Lower lobe of right lung (tissue), 2 donors: ENCODE data around the gene ITPR1. TPM values are rescaled to one million over a fixed set of nuclear protein-coding genes. Genes with fewer than 3 reads are reported as not detected.

Experiments
- ATAC-seq, 2 donors: fragments of 200-7000 bp; cut with Tn5 transposase; one replicate each; pipeline ENCODE4 v1.9.1; 2020 to 2022; ENCODE audit warnings: mild to moderate bottlenecking in 2 of 2, moderate library complexity in 2 of 2
- DNase-seq: peaks from one replicate; pipeline ENCODE4 v3.0.0-alpha.2; 2020
- H3K27ac ChIP-seq: fragments of 200-600 bp; one replicate; pipeline ENCODE4 v1.8.0; 2022
- H3K27me3 ChIP-seq: fragments of 200-600 bp; one replicate; pipeline ENCODE4 v1.8.0; 2022; ENCODE audit warnings: low read depth
- H3K36me3 ChIP-seq: fragments of 200-600 bp; one replicate; pipeline ENCODE4 v1.8.0; 2022; ENCODE audit warnings: mild to moderate bottlenecking
- H3K4me1 ChIP-seq: fragments of 200-600 bp; one replicate; pipeline ENCODE4 v1.8.0; 2022
- H3K4me3 ChIP-seq: fragments of 200-600 bp; one replicate; pipeline ENCODE4 v1.8.0; 2022; ENCODE audit warnings: mild to moderate bottlenecking
- H3K9me3 ChIP-seq: fragments of 200-600 bp; one replicate; pipeline ENCODE4 v1.8.0; 2022
- intact Hi-C: fragments of 100-400 bp; cut with DNase I; formaldehyde crosslinking; loops from one replicate; pipeline ENCODE4 v1.11.0; 2022
- total RNA-seq: library from RNA; stranded (reverse); fragmentation: NEBNext Ultra II Directional; extraction: Animal tissue kit (Norgen Biotek cat#: 25700); gene quantifications from one replicate; pipeline ENCODE4 v1.2.1, GENCODE V29; 2021
- TF ChIP-seq, protein P1 (sequence below): fragments of 200-600 bp; IDR thresholded peaks from one replicate; pipeline ENCODE4 v1.8.0; 2022; ENCODE audit warnings: antibody characterized with exemption, mild to moderate bottlenecking
- donor health status: DM: no; HTN: yes; CAD: no; lungs with severe emphysema.

The ITPR1 gene
- total RNA-seq, 1 donor from 2014 or later: 69.1 TPM

DNA sequence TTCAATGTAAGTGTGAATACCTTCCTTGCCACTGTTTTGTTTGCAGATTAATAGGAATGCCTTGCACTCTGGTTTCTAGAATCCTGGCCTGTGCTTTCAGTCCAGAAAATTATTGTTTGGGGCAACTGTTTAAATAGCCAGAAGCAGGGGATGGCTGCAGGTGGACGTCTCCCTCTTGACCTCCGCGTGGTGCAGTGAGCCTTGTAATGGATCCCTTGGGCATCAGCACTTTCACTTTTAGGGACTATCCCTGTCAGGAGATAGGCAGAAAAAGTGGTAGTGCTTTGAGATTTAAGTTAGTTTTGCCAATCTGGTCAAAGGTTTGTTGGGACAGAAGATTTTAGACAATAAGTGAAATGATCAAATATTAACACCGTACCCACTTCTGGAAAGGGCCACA, 307.4 kb downstream of the ITPR1 start:
- H3K4me3 ChIP-seq: no peak overlapping the region
- ATAC-seq: no peak
- TF ChIP-seq, protein P1, sequence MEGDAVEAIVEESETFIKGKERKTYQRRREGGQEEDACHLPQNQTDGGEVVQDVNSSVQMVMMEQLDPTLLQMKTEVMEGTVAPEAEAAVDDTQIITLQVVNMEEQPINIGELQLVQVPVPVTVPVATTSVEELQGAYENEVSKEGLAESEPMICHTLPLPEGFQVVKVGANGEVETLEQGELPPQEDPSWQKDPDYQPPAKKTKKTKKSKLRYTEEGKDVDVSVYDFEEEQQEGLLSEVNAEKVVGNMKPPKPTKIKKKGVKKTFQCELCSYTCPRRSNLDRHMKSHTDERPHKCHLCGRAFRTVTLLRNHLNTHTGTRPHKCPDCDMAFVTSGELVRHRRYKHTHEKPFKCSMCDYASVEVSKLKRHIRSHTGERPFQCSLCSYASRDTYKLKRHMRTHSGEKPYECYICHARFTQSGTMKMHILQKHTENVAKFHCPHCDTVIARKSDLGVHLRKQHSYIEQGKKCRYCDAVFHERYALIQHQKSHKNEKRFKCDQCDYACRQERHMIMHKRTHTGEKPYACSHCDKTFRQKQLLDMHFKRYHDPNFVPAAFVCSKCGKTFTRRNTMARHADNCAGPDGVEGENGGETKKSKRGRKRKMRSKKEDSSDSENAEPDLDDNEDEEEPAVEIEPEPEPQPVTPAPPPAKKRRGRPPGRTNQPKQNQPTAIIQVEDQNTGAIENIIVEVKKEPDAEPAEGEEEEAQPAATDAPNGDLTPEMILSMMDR: no peak
- H3K36me3 ChIP-seq: peaks cover 44% of the 10 kb centered on the region
- no peak for DNase-seq
- no peak overlapping the region for H3K27ac ChIP-seq
- no peaks in the 10 kb centered on the region for H3K27me3 ChIP-seq
- H3K4me1 ChIP-seq: no peaks in the 10 kb centered on the region
- no peaks in the 10 kb centered on the region for H3K9me3 ChIP-seq
- intact Hi-C loops: no loop called here

DNA sequence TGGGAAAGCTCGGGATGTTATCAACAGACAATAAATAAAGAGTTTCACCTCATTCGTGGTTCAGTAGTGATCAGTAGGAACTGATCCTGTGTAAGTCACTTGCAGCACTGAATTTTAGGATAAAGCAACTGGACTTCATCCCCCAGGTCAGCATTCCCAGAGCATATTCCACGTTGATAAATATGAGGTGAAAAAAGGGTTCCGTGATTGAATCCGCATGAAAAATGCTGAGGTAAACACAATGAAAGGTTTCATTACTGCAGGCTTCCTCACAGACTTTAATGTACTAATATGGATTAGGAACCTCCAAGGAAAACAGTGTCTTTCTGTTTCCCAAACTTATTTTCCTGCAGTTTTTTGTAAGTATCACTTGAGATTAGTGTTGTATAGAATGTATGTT, 308.7 kb downstream of the ITPR1 start:
- no peak for ATAC-seq
- H3K9me3 ChIP-seq: no peaks in the 10 kb centered on the region
- intact Hi-C loops: no loop called here
- H3K27ac ChIP-seq: no peak overlapping the region
- H3K4me3 ChIP-seq: no peak overlapping the region
- no peaks in the 10 kb centered on the region for H3K27me3 ChIP-seq
- no peaks in the 10 kb centered on the region for H3K4me1 ChIP-seq
- TF ChIP-seq, protein P1: no peak
- no peak for DNase-seq
- H3K36me3 ChIP-seq: peaks cover 44% of the 10 kb centered on the region

DNA sequence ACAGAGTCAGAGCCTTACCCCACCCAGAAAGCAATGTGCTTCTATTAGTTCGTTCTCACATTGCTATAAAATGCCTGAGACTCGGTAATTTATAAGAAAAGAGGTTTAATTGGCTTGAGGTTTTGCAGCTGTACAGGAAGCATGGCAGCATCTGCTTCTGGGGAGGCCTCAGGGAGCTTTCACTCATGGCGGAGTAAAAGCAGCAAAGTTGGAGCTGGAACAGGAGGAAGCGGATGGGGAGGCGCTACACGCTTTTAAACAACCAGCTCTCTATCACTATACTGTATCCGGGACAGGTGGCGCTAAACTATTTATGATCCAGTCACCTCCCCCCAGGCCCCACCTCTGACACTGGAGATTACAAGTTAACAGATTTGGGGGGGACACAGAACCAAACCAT, 309.8 kb downstream of the ITPR1 start:
- no peaks in the 10 kb centered on the region for H3K4me1 ChIP-seq
- no peak overlapping the region for H3K27ac ChIP-seq
- intact Hi-C loops: no loop called here
- DNase-seq (no peak), ATAC-seq (no peak)
- TF ChIP-seq, protein P1: no peak
- H3K36me3 ChIP-seq: peaks cover 47% of the 10 kb centered on the region
- H3K27me3 ChIP-seq: no peaks in the 10 kb centered on the region
- no peaks in the 10 kb centered on the region for H3K9me3 ChIP-seq
- no peak overlapping the region for H3K4me3 ChIP-seq

DNA sequence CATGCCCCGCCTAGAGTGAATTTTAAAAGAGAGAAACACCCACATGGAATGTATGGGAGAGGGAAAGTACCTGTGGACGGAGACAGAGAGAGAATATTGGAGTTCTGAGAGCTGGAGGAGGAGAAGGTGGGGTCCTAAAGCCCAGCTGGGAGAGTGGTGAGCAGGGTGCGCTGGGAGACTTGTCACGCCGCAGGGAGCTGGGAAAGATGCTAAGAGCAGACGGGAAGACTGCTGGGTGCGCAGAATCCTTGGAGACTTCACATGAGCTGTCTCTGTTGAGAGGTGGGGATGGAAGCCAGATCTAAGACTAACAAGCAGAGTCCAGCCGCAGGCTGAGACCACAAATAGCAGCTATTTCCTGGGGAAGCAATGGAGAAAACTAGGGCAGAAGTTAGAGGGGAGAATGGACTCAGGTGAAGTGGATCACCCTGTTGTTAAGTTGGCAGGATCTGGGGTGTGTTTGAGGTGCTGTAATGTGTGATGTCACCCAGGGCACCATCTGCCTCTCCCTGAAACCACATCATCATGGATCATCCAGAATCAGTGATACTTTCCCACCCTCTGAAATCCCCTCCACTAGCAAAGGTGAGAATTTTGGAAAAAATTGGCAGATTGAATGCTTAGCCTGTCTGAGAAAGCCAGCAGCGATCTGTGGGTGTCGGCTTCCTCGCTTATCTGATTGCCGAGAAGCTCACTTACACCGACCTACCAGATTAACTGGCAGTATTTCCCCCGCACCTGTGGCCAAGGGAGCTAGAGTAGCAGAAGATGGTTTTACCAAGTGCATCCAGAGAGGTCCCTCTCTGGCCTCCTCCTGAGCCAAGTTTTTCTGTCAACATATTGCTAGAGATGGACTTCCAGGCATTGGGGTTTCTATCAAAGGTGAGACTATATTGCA, 311.3 kb downstream of the ITPR1 start:
- intact Hi-C loops: no loop called here
- H3K4me1 ChIP-seq: no peaks in the 10 kb centered on the region
- no peaks in the 10 kb centered on the region for H3K9me3 ChIP-seq
- H3K27ac ChIP-seq: no peak overlapping the region
- TF ChIP-seq, protein P1: no peak
- DNase-seq (no peak), ATAC-seq (no peak)
- no peak overlapping the region for H3K4me3 ChIP-seq
- H3K36me3 ChIP-seq: peaks cover 49% of the 10 kb centered on the region
- no peaks in the 10 kb centered on the region for H3K27me3 ChIP-seq

DNA sequence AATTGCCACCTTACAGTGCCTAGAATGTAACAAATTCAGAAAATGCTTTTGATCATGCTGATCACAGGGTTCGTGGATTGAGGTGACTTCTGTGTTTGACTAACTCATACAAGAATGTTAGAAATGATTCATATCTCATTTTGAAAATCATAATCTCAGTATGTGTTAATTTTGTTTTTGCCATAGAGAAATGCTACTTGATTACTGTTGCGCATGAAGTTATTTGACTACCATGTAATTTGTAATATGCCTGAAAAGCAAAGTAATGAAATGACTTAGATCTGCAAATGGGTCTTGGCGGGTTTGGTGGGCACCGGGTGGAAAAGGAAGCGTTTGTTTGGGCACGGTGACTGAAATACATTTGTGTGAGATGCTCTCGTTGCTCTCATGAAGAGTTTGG, 312.5 kb downstream of the ITPR1 start:
- no peaks in the 10 kb centered on the region for H3K4me1 ChIP-seq
- TF ChIP-seq, protein P1: no peak
- H3K9me3 ChIP-seq: no peaks in the 10 kb centered on the region
- H3K4me3 ChIP-seq: no peak overlapping the region
- ATAC-seq: no peak
- peaks cover 44% of the 10 kb centered on the region for H3K36me3 ChIP-seq
- intact Hi-C loops: no loop called here
- no peak for DNase-seq
- no peak overlapping the region for H3K27ac ChIP-seq
- no peaks in the 10 kb centered on the region for H3K27me3 ChIP-seq
